ENCODE results near the gene KCTD2. TPM values are rescaled to one million over a fixed set of nuclear protein-coding genes. Genes with fewer than 3 reads are reported as not detected.

Gene KCTD2
- total and polyA plus RNA-seq, 2 of the 13 experiments (the other 11 are each of a cell fraction or from before 2014, with no cell fraction given), result 28.3 to 32.6 TPM

GRCh38 chr17:75113798-75114551 is 67.0 kb downstream of the KCTD2 start (continued):
- TF ChIP-seq ZNF367 (CRISPR knock-in tag; IDR thresholded peaks at IDR 0.05; ENCODE audit: borderline replicate concordance) (no peak), SPEN (CRISPR knock-in tag; IDR thresholded peaks at IDR 0.05; ENCODE audit: low read depth) (0 out of 2 replicates have a peak, but pooled peaks have one; percentile 36), ATF6 (CRISPR knock-in tag; conservative IDR thresholded peaks at IDR 0.05) (no peak), ZNF136 (CRISPR knock-in tag; IDR thresholded peaks at IDR 0.05; ENCODE audit: low read depth) (no peak), ELF4 (CRISPR knock-in tag; IDR thresholded peaks at IDR 0.05; ENCODE audit: borderline replicate concordance) (peak; percentile 41; the same call in 1 of the 2 replicates), ZNF782 (CRISPR knock-in tag; IDR thresholded peaks at IDR 0.05; ENCODE audit: borderline replicate concordance) (peak; percentile 84; the same call in 1 of the 2 replicates), HNF1A (IDR thresholded peaks at IDR 0.05; ENCODE audit: low read depth) (no peak), HNF1A (CRISPR knock-in tag; IDR thresholded peaks at IDR 0.05; ENCODE audit: borderline replicate concordance) (no peak), MAX (IDR thresholded peaks at IDR 0.05) (peak; percentile 26; the same call in 1 of the 2 replicates), LCORL (IDR thresholded peaks at IDR 0.05) (no peak), LCORL (CRISPR knock-in tag; IDR thresholded peaks at IDR 0.05) (peak; percentile 80; the same call in 1 of the 2 replicates), ZNF792 (CRISPR knock-in tag; IDR thresholded peaks at IDR 0.05) (no peak), ATF2 (CRISPR knock-in tag; IDR thresholded peaks at IDR 0.05) (0 out of 2 replicates have a peak, but pooled peaks have one; percentile 27), PHF20 (CRISPR knock-in tag; IDR thresholded peaks at IDR 0.05) (no peak), RBM22 (optimal IDR thresholded peaks at IDR 0.05; ENCODE audit: low read length) (no peak), RBM39 (IDR thresholded peaks at IDR 0.05; ENCODE audit: low read depth, low read length, poor library complexity, severe bottlenecking) (peak; percentile 52), ZNF691 (CRISPR knock-in tag; IDR thresholded peaks at IDR 0.05; ENCODE audit: borderline replicate concordance, low read depth) (0 out of 2 replicates have a peak, but pooled peaks have one; percentile 41), ZNF510 (CRISPR knock-in tag; IDR thresholded peaks at IDR 0.05; ENCODE audit: low read depth) (no peak), ZNF253 (CRISPR knock-in tag; IDR thresholded peaks at IDR 0.05; ENCODE audit: borderline replicate concordance) (no peak), ZNF777 (CRISPR knock-in tag; IDR thresholded peaks at IDR 0.05) (0 out of 2 replicates have a peak, but pooled peaks have one; percentile 13), PHF21A (CRISPR knock-in tag; IDR thresholded peaks at IDR 0.05) (no peak)

Measured in HepG2 (cell line).